T-helper 17 cell (primary cell): ENCODE data around the gene ALG11. TPM values are rescaled to one million over a fixed set of nuclear protein-coding genes. Genes with fewer than 3 reads are reported as not detected.
"Not testable (repeated sequence)": the region's sequence is repeated elsewhere in the genome, so short reads cannot be mapped to it uniquely, and the experiment has no call there.

Experiments
- ATAC-seq: fragments of 150-1000 bp; cut with Tn5 transposase; 2 replicates; pipeline ENCODE4 v1.10.0; 2021; ENCODE audit warnings: mild to moderate bottlenecking, moderate library complexity
- DNase-seq, 3 donors: peaks; one replicate each; pipeline versions ENCODE4 v3.0.0 to v3.0.0-alpha.2; 2020 to 2021
- H3K9me3 ChIP-seq: one replicate; pipeline ENCODE4 v1.7.0; 2013; ENCODE audit warnings: low read length, mild to moderate bottlenecking; ENCODE audit not compliant: control insufficient read depth, poor library complexity, severe bottlenecking
- H3K27ac Mint-ChIP-seq: one replicate; pipeline ENCODE4 v1.8.0; 2022; ENCODE audit warnings: mild to moderate bottlenecking, moderate library complexity, mixed read lengths
- H3K27me3 Mint-ChIP-seq: one replicate; pipeline ENCODE4 v1.8.0; 2022; ENCODE audit warnings: mixed read lengths
- H3K36me3 Mint-ChIP-seq: one replicate; pipeline ENCODE4 v1.8.0; 2022; ENCODE audit warnings: low read depth, mixed read lengths
- H3K4me1 Mint-ChIP-seq: one replicate; pipeline ENCODE4 v1.8.0; 2022; ENCODE audit warnings: mild to moderate bottlenecking, mixed read lengths
- H3K4me3 Mint-ChIP-seq: one replicate; pipeline ENCODE4 v1.8.0; 2022; ENCODE audit warnings: mild to moderate bottlenecking, moderate library complexity, mixed read lengths
- total RNA-seq, 4 donors: library from RNA in 2 of 4; stranded (reverse) in 2 of 4; gene quantifications; one replicate each; pipeline ENCODE4 v1.2.3 and lab custom pipeline; 2022 to 2026

The ALG11 gene
- total RNA-seq, 2 donors from 2014 or later, result 23.8 to 27.5 TPM

DNA sequence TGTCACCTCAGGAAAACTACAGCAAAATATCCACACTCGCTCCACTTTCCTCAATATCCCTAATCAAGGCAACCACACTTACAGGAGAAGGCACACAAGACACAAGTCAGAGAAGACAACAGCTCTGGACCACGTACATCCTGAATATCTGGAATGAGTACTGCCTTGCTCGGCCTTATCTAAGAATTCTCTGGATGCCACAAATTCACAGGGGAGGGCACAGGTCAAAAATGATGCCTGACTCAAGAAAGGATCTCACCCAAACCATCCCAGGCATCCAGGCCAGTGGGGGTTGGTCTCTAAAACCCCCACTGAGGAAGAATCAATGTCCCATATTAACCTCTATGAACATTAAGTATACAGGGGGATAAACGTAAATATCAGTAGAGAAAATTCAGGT is 30.8 kb upstream of the ALG11 start:
- H3K9me3 ChIP-seq, result no peaks in the 10 kb centered on the region
- Mint-ChIP-seq H3K27ac (no peak overlapping the region), H3K4me1 (no peaks in the 10 kb centered on the region), H3K36me3 (no peaks in the 10 kb centered on the region), H3K4me3 (no peak overlapping the region), H3K27me3 (peaks cover 11% of the 10 kb centered on the region)
- no peak for DNase-seq
- no peak for ATAC-seq

DNA sequence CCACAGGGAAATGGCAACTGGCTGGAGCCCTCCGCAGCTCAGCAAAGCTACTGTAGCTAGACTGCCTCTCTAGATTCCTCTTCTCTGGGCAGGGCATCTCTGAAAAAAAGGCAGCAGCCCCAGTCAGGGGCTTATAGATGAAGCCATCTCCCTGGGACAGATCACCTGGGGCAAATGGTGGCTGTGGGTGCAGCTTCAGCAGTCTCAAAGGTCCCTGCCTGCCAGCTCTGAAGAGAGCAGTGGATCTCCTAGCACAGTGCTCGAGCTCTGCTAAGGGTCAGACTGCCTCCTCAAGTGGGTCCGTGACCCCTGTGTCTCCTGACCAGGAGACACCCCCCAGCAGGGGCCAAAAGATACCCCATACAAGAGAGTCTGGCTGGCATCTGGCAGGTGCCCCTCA is 28.9 kb upstream of the ALG11 start:
- not testable (repeated sequence) for H3K27ac Mint-ChIP-seq, ATAC-seq, H3K4me1 Mint-ChIP-seq, H3K4me3 Mint-ChIP-seq, H3K9me3 ChIP-seq, H3K36me3 Mint-ChIP-seq, DNase-seq
- peaks cover 14% of the 10 kb centered on the region for H3K27me3 Mint-ChIP-seq

DNA sequence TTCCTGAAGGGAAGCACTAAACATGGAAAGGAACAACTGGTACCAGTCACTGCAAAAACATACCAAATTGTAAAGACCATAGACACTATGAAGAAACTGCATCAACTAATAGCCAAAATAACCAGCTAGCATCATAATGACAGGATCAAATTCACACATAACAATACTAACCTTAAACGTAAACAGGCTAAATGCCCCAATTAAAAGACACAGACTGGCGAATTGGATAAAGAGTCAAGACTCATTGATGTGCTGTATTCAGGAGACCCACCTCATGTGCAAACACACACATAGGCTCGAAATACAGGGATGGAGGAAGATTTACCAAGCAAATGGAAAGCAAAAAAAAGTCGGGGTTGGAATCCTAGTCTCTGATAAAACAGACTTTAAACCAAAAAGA is 27.3 kb upstream of the ALG11 start:
- DNase-seq, H3K36me3 Mint-ChIP-seq, ATAC-seq, H3K27ac Mint-ChIP-seq, H3K4me1 Mint-ChIP-seq, H3K4me3 Mint-ChIP-seq, H3K9me3 ChIP-seq: not testable (repeated sequence)
- peaks cover 14% of the 10 kb centered on the region for H3K27me3 Mint-ChIP-seq

DNA sequence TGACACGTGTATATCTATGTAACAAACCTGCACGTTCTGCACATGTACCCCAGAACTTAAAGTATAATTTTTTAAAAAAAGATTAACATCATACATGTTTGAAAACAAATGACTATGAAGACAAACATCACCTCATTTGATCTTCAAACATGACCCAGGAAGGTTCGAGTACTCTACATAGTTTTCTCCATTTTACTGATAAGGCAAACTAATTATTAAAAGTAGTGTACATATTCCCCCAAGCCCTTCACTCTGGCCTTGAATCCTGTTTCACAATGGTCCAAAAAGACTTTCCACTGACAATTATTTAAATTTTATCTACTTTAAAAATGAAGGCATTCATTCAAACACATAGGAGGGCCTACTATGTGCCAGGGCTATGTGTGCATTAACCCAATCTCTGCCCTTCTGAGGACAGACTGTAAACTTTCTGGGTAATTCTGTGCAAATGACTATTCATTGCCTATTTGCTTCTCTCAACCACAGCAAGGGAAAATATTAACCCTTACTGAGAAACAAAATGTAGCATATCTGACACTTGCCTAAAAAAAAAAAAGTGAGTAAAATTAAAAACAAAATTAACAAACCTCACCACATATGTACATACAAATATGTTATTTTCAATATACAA is 23.1 kb upstream of the ALG11 start:
- no peaks in the 10 kb centered on the region for H3K9me3 ChIP-seq
- Mint-ChIP-seq H3K27ac (no peak overlapping the region), H3K4me1 (no peaks in the 10 kb centered on the region), H3K27me3 (peaks cover 8% of the 10 kb centered on the region), H3K36me3 (peaks cover 2% of the 10 kb centered on the region), H3K4me3 (no peak overlapping the region)
- ATAC-seq (no peak), DNase-seq (no peak)

DNA sequence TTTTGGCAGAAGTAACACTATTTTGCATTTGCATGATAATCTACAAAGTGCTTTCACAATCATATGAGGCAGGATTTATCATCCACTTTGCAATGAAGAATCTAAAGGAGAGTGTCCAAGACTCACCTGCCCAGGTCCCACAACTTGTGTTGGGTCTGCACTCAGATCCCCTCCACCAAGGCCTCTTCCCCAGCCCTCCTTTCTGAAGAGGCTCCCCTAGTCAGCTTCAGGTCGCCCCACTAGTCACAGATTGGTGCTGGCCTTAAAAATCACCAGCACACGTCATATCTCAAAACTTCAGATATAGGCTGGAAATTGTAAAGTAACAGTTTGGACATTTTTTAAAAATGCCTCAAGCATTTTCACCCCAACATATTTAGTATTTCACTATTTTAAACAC is 18.5 kb upstream of the ALG11 start:
- Mint-ChIP-seq H3K27me3 (peaks cover 25% of the 10 kb centered on the region), H3K4me3 (no peak overlapping the region), H3K27ac (no peak overlapping the region), H3K36me3 (no peaks in the 10 kb centered on the region), H3K4me1 (peaks cover 2% of the 10 kb centered on the region)
- no peaks in the 10 kb centered on the region for H3K9me3 ChIP-seq
- DNase-seq, result no peak
- ATAC-seq, result no peak

DNA sequence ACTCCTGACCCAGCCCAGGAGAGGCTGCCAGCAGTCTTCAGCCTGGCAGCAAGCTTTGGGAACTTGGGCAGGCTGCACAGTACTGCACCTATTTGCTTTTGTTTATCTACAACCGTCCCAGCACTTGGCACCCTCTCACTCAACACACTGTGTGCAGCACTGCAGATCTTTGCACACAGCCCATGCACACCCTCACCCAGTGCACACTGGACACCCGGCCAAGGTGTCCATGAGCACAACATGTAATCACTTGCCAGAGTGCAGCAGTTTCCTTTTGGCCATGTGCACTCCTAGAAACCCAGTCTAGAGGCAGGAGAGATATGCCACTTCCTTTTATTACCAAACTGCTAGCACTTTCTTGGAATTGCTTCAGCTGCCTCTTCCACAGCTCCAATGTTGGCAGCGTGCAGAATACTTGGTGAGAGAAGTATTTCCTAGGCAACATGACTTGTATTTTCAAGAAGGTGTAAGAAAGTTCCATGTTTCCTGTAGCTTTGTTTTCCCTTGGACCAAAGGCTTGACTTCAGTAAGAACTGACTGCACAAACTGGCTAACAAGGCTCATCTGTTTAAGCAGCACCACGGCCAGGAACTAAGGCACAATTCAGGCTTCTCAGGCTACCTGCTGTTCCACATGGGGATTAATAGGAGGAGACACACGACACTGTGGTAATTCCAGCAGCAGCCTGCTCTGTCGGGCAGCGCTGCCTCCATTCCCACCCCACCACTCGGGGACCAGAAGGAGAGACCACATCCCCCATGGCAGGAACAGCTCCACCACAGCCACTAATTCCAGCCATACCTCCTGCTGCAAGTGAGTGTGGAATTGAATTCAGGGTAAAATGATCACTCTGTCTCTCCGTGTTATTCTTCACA is 16.3 kb upstream of the ALG11 start:
- Mint-ChIP-seq H3K27me3 (peaks cover 38% of the 10 kb centered on the region), H3K36me3 (no peaks in the 10 kb centered on the region), H3K4me1 (peaks cover 4% of the 10 kb centered on the region), H3K27ac (no peak overlapping the region), H3K4me3 (no peak overlapping the region)
- no peaks in the 10 kb centered on the region for H3K9me3 ChIP-seq
- no peak for ATAC-seq
- DNase-seq, result no peak

DNA sequence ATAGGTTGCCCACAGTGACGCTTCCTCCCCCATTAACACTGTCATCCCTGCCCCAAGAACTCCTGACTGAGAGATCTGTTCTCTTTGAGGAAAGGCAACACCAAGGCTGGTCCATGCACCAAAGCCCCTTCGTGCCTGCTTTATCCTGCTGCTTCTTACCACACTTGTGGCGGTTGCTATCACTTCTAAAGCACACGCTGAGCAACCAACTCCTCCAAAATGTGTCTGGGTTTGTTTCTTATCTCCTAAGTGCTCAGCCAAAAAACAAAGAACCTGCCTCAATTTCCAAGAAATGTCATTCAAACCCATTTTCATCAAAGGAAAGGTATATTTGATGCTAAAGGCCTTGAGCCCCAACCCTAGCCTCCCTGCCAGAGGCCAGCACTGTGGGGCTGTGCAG is 15.6 kb upstream of the ALG11 start:
- H3K27me3 Mint-ChIP-seq, result peaks cover 44% of the 10 kb centered on the region
- no peak for ATAC-seq
- H3K4me3 Mint-ChIP-seq, result no peak overlapping the region
- H3K27ac Mint-ChIP-seq, result no peak overlapping the region
- no peak for DNase-seq
- H3K9me3 ChIP-seq, result no peaks in the 10 kb centered on the region
- H3K36me3 Mint-ChIP-seq, result no peaks in the 10 kb centered on the region
- H3K4me1 Mint-ChIP-seq, result peaks cover 11% of the 10 kb centered on the region

DNA sequence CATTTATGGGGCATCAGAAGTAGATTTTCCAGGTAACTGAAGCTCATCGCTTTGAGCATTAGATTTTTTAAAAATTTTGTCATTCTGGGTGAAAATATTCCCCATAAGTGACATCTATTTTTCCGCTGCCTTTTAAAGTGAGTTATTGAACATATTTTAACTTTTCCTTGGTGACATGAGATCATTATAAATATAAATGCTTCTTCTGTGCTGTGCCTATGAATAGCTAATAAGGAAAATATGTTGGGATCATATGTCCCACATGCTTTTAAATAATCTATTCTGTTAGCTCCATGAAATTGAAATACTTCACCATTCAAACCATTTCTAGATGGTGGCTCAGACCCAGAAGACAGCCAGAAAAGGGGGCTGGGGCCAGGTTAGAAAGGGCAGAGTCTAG is 15.0 kb upstream of the ALG11 start:
- H3K27me3 Mint-ChIP-seq, result peaks cover 44% of the 10 kb centered on the region
- no peak for ATAC-seq
- no peak for DNase-seq
- no peak overlapping the region for H3K27ac Mint-ChIP-seq
- peaks cover 11% of the 10 kb centered on the region for H3K4me1 Mint-ChIP-seq
- no peaks in the 10 kb centered on the region for H3K9me3 ChIP-seq
- H3K4me3 Mint-ChIP-seq, result no peak overlapping the region
- H3K36me3 Mint-ChIP-seq, result no peaks in the 10 kb centered on the region

DNA sequence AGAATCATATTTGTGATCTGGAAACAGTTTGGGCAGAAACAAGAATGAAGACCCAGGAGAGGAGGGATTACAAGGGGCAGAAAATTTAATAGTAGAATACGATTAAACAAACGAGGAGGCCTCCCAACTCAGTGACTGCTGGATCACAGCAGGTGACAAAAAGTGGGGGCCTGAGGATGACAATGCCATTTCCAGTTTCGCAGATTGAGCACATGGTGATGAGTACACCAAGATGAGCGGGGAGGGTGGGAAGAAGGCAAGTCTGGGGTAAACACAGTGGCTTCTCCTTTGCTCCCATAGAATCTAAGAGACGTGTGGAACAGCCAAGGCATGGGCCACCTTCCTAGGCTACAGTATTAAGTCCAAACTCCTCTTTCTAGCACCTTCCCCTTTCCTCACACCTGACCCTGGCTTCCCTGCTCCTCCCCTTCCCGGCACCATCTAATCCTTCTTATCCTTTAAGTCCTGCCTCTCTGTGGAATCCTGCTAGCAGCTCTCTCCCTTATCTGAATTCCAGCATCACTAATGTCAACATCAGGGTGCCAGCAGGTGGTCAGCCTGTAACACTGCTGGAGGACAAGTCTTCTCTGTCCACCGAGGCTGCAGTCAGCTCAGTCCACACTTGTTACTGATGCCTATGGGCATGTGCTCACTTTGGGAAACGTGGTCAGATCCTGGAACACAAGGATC is 14.4 kb upstream of the ALG11 start:
- no peak for DNase-seq
- Mint-ChIP-seq H3K27me3 (peaks cover 44% of the 10 kb centered on the region), H3K4me3 (no peak overlapping the region), H3K4me1 (peaks cover 11% of the 10 kb centered on the region), H3K27ac (no peak overlapping the region), H3K36me3 (no peaks in the 10 kb centered on the region)
- no peaks in the 10 kb centered on the region for H3K9me3 ChIP-seq
- no peak for ATAC-seq

DNA sequence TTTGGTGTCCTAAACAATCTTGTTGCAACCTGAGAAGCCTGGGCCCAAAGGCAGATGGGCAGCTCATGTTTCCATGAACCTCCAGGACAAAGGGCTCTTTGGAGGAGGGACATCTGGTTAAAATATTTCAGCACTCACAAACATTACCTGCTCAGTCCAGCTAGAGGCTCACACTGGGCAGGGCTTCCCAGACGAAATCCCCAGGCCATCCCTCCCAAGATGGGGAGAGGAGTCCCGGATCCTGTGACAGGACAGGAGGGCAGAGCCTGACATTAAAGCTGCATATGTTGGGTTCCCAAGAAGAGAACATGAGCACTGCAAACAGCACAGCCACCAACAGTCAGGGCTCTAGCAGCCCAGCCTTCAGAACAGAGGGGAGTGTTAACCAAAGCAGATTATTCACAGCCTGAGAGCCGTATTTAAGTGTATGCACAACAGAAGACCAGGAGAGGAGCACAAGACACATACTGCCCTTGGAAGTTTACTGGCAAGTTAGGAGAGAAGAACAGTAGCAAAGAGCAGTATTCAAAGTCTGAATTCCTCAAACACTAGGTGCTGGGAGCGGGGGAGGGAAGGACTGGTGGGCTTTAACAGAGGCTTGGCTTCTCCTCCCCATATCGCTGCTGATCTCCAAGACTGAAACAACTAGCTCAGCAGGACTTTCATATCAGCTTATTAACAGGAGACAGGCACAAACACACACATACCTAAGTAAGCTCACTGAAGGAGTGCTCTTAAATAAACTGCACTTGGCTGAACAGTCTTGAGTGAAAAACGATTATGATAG is 13.3 kb upstream of the ALG11 start:
- H3K27ac Mint-ChIP-seq, result peak overlapping the region; percentile 29

DNA sequence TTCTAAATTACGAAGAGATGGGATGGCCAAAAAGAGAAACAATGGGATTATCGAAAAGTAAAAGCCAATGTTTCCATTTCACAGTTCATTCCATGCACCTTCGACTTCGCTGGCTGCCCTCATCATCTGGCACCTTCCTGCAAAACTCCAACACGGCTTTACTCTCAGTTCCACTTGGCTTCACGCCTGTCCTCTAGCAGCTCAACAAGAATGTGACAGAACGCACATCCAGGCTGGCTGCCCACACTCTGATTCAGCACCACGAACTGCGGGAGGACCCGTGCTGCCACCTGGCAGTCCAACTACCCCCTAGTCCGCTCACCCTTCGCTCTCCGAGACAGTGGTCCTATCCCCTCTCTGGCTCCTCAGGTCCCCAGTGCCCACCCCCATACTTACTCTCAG is 12.7 kb upstream of the ALG11 start:
- DNase-seq (no peak), ATAC-seq (no peak)
- Mint-ChIP-seq H3K4me3 (no peak overlapping the region), H3K36me3 (no peaks in the 10 kb centered on the region), H3K27me3 (peaks cover 44% of the 10 kb centered on the region), H3K4me1 (peaks cover 11% of the 10 kb centered on the region), H3K27ac (peak overlapping the region; percentile 65)
- no peaks in the 10 kb centered on the region for H3K9me3 ChIP-seq

More for the DNA sequence above, 13.3 kb upstream of the ALG11 start:
- no peaks in the 10 kb centered on the region for H3K9me3 ChIP-seq
- DNase-seq (no peak), ATAC-seq (no peak)
- H3K36me3 Mint-ChIP-seq, result no peaks in the 10 kb centered on the region
- no peak overlapping the region for H3K4me3 Mint-ChIP-seq
- peaks cover 11% of the 10 kb centered on the region for H3K4me1 Mint-ChIP-seq
- peaks cover 44% of the 10 kb centered on the region for H3K27me3 Mint-ChIP-seq

DNA sequence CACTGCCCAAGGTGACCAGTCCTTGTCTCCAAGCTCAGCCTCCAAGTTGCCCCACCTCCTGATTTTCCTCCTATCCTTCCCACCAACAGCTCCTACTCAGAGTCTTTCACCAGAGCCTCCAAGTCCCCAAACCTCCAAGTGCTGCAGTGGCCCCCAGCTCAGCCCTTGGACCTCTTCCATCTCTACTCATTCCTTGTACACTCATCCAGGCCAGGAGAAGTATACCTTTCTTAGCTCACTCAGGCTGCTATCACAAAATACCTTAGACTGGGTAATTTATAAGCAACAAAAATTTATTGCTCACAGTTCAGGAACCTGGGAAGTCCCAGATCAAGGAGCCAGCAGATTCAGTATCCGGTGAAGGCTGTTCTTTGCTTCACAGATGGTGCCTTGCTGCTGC is 12.3 kb upstream of the ALG11 start:
- H3K27ac Mint-ChIP-seq, result peak overlapping the region; percentile 65
- no peak overlapping the region for H3K4me3 Mint-ChIP-seq
- ATAC-seq (no peak), DNase-seq (no peak)
- no peaks in the 10 kb centered on the region for H3K36me3 Mint-ChIP-seq
- H3K27me3 Mint-ChIP-seq, result peaks cover 44% of the 10 kb centered on the region
- no peaks in the 10 kb centered on the region for H3K9me3 ChIP-seq
- H3K4me1 Mint-ChIP-seq, result peaks cover 11% of the 10 kb centered on the region
